Endothelial cell of umbilical vein (primary cell): ENCODE data around the gene LEMD1.

ENCODE experiments used
- CTCF ChIP-seq, 2 donors: IDR thresholded peaks; 1 replicate in 1 of 2; 2 replicates in 1 of 2; pipeline ENCODE4 v1.5.1; 2011; ENCODE audit warnings: low read length in 2 of 2, mild to moderate bottlenecking in 2 of 2, moderate library complexity in 2 of 2, control low read depth in 1 of 2, inconsistent platforms in 1 of 2, low read depth in 1 of 2; ENCODE audit not compliant: insufficient read depth in 1 of 2; ENCODE audit errors: extremely low read depth in 1 of 2
- POLR2A ChIP-seq: IDR thresholded peaks from 2 replicates; pipeline ENCODE4 v1.6.1; 2012; ENCODE audit warnings: low read depth, mild to moderate bottlenecking, control low read depth, low read length

DNA sequence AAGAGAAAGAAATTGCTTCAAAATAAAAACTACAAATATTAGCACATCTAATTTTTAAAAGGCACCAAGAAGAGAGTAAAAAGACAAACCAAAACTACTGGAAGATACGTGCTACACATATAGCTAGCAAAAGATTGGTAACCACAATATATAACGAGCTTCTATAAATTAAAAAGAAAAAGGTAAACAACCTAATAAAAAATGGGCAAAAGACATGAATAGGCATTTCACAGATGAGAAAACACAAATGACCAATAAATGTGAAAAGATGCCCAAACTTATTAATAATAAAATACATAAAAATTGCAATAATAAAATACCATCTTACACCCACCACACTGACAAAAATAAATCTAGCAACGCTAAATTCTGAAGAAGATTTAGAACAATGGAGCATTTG lies 26.2 kb downstream of the LEMD1 start:
- TF ChIP-seq CTCF (IDR thresholded peaks at IDR 0.05; ENCODE audit: extremely low read depth in 1 of 2, insufficient read depth in 1 of 2, low read depth in 1 of 2, low read length in 2 of 2) (no peak), POLR2A (no peak)
